WTC11 (cell line): ENCODE measurements around the gene CDK5. TPM values are rescaled to one million over a fixed set of nuclear protein-coding genes. Genes with fewer than 3 reads are reported as not detected.

Source experiments
- ATAC-seq: fragments of 200-7000 bp; cut with Tn5 transposase; 2 replicates; pipeline ENCODE4 v1.10.0; 2021; ENCODE audit warnings: mild to moderate bottlenecking, moderate library complexity
- CTCF ChIA-PET: fragments of 300-600 bp; sonication (Branson Sonifier 250); formaldehyde crosslinking; loops from one replicate; lab custom pipeline; 2021; ENCODE audit warnings: antibody characterized with exemption; lab: Charles Lee
- POLR2A ChIA-PET: fragments of 350-600 bp; sonication (Branson Sonifier 250); formaldehyde crosslinking; loops from one replicate; lab custom pipeline; 2021; ENCODE audit warnings: antibody characterized with exemption; lab: Charles Lee
- DNase-seq: peaks from one replicate; pipeline ENCODE4 v3.0.0; 2021; ENCODE audit warnings: low spot score
- H3K27ac Mint-ChIP-seq: 2 replicates; pipeline ENCODE4 v1.8.0; 2021; ENCODE audit warnings: mixed read lengths
- H3K27me3 Mint-ChIP-seq: 2 replicates; pipeline ENCODE4 v1.8.0; 2021; ENCODE audit warnings: low read depth, mild to moderate bottlenecking, moderate library complexity, mixed read lengths
- H3K36me3 Mint-ChIP-seq: 2 replicates; pipeline ENCODE4 v1.8.0; 2021; ENCODE audit warnings: mixed read lengths
- H3K4me1 Mint-ChIP-seq: 2 replicates; pipeline ENCODE4 v1.8.0; 2022; ENCODE audit warnings: mixed read lengths
- H3K4me3 Mint-ChIP-seq: 2 replicates; pipeline ENCODE4 v1.8.0; 2021; ENCODE audit warnings: mild to moderate bottlenecking, moderate library complexity, mixed read lengths
- H3K9me3 Mint-ChIP-seq: 2 replicates; pipeline ENCODE4 v1.8.0; 2021; ENCODE audit warnings: mixed read lengths
- AR ChIP-seq: fragments of 250-450 bp; sonication (Bioruptor Pico); IDR thresholded peaks from 2 replicates; pipeline ENCODE4 v1.9.0; 2021; ENCODE audit warnings: mild to moderate bottlenecking
- ARID4B ChIP-seq: sonication (generic); formaldehyde crosslinking; IDR thresholded peaks from 2 replicates; pipeline ENCODE4 v1.8.0; 2023; ENCODE audit warnings: missing genetic modification reagents, mild to moderate bottlenecking, borderline replicate concordance
- ATF1 ChIP-seq: sonication (generic); formaldehyde crosslinking; IDR thresholded peaks from 2 replicates; pipeline ENCODE4 v1.8.1; 2023; ENCODE audit warnings: mild to moderate bottlenecking, moderate library complexity, missing genetic modification reagents
- CTCF ChIP-seq: fragments of 200-600 bp; IDR thresholded peaks from 2 replicates; pipeline ENCODE4 v1.8.0; 2022; ENCODE audit warnings: antibody characterized with exemption
- E2F1 ChIP-seq: sonication (generic); formaldehyde crosslinking; IDR thresholded peaks from 2 replicates; pipeline ENCODE4 v1.8.0; 2022; ENCODE audit warnings: mild to moderate bottlenecking, missing genetic modification reagents
- ESRRA ChIP-seq: sonication (generic); formaldehyde crosslinking; IDR thresholded peaks from 2 replicates; pipeline ENCODE4 v1.8.1; 2022; ENCODE audit warnings: mild to moderate bottlenecking, missing genetic modification reagents, borderline replicate concordance
- ETV6 ChIP-seq: sonication (generic); formaldehyde crosslinking; IDR thresholded peaks from 2 replicates; pipeline ENCODE4 v1.8.1; 2022; ENCODE audit warnings: mild to moderate bottlenecking, missing genetic modification reagents
- GABPB1 ChIP-seq: sonication (generic); formaldehyde crosslinking; IDR thresholded peaks from 2 replicates; pipeline ENCODE4 v1.8.1; 2023; ENCODE audit warnings: mild to moderate bottlenecking, missing genetic modification reagents
- HMGA2 ChIP-seq: fragments of 250-450 bp; sonication (Bioruptor Pico); IDR thresholded peaks from 2 replicates; pipeline ENCODE4 v1.4.0; 2021; ENCODE audit warnings: mild to moderate bottlenecking, moderate library complexity
- JUN ChIP-seq: sonication (generic); formaldehyde crosslinking; IDR thresholded peaks from 2 replicates; pipeline ENCODE4 v1.8.0; 2023; ENCODE audit warnings: mild to moderate bottlenecking, missing genetic modification reagents
- OVOL2 ChIP-seq: fragments of 250-450 bp; sonication (Bioruptor Pico); IDR thresholded peaks from 2 replicates; pipeline ENCODE4 v1.9.0; 2021; ENCODE audit warnings: mild to moderate bottlenecking, borderline replicate concordance
- PRDM15 ChIP-seq: sonication (generic); formaldehyde crosslinking; IDR thresholded peaks from 2 replicates; pipeline ENCODE4 v1.8.0; 2022; ENCODE audit warnings: missing genetic modification reagents
- PRRX2 ChIP-seq: fragments of 250-450 bp; sonication (Bioruptor Pico); IDR thresholded peaks from 2 replicates; pipeline ENCODE4 v1.8.0; 2021; ENCODE audit warnings: mild to moderate bottlenecking
- SMAD4 ChIP-seq: sonication (generic); formaldehyde crosslinking; IDR thresholded peaks from 2 replicates; pipeline ENCODE4 v1.8.0; 2022; ENCODE audit warnings: mild to moderate bottlenecking, missing genetic modification reagents
- TCF7 ChIP-seq: sonication (generic); formaldehyde crosslinking; IDR thresholded peaks from 2 replicates; pipeline ENCODE4 v1.8.0; 2022; ENCODE audit warnings: mild to moderate bottlenecking, low read depth, missing genetic modification reagents, moderate library complexity
- TEAD4 ChIP-seq: sonication (generic); formaldehyde crosslinking; IDR thresholded peaks from 2 replicates; pipeline ENCODE4 v1.8.0; 2022; ENCODE audit warnings: mild to moderate bottlenecking, missing genetic modification reagents
- ZNF121 ChIP-seq: sonication (generic); formaldehyde crosslinking; IDR thresholded peaks from 2 replicates; pipeline ENCODE4 v1.8.0; 2023; ENCODE audit warnings: missing genetic modification reagents
- ZNF138 ChIP-seq: sonication (generic); formaldehyde crosslinking; conservative IDR thresholded peaks from 2 replicates; pipeline ENCODE4 v1.8.1; 2022; ENCODE audit warnings: mild to moderate bottlenecking, moderate library complexity, missing genetic modification reagents
- ZNF232 ChIP-seq: sonication (generic); formaldehyde crosslinking; IDR thresholded peaks from 2 replicates; pipeline ENCODE4 v1.8.0; 2022; ENCODE audit warnings: mild to moderate bottlenecking, missing genetic modification reagents
- ZNF263 ChIP-seq: sonication (generic); formaldehyde crosslinking; IDR thresholded peaks from 2 replicates; pipeline ENCODE4 v1.8.1; 2022; ENCODE audit warnings: low read depth, mild to moderate bottlenecking, moderate library complexity, missing genetic modification reagents
- ZNF317 ChIP-seq: sonication (generic); formaldehyde crosslinking; IDR thresholded peaks from 2 replicates; pipeline ENCODE4 v1.8.1; 2023; ENCODE audit warnings: low read depth, mild to moderate bottlenecking, moderate library complexity, missing genetic modification reagents, borderline replicate concordance
- total RNA-seq: library from RNA; stranded (reverse); gene quantifications from 3 replicates; pipeline ENCODE4 v1.2.3, GENCODE V29; 2021

Gene CDK5
- total RNA-seq, 1 experiment from 2014 or later = 27.8 TPM

GRCh38 chr7:151017953-151018420, 39.7 kb downstream of the CDK5 start (continued):
- TF ChIP-seq ARID4B (CRISPR knock-in tag) (0 out of 2 replicates have a peak, but pooled peaks have one; percentile 95), ATF1 (CRISPR knock-in tag) (0 out of 2 replicates have a peak, but pooled peaks have one; percentile 5), HMGA2 (no peak)

GRCh38 chr7:151017370-151017952, 40.2 kb downstream of the CDK5 start:
- TF ChIP-seq PRRX2 (CRISPR knock-in tag) = no peak
- TF ChIP-seq ZNF263 (CRISPR knock-in tag) = no peak
- TF ChIP-seq CTCF = no peak
- no peak; the same call in 1 of the 2 replicates for TF ChIP-seq ZNF121 (CRISPR knock-in tag)
- TF ChIP-seq TEAD4 = no peak
- TF ChIP-seq ETV6 (CRISPR knock-in tag) = no peak
- TF ChIP-seq SMAD4 (CRISPR knock-in tag) = no peak
- no peak for TF ChIP-seq E2F1
- TF ChIP-seq ZNF138 = no peak
- no peak for TF ChIP-seq TCF7
- no peak for TF ChIP-seq AR
- TF ChIP-seq PRDM15 = no peak
- no peak for TF ChIP-seq ZNF232 (CRISPR knock-in tag)
- no peak for TF ChIP-seq GABPB1 (CRISPR knock-in tag)
- no peak for TF ChIP-seq ESRRA (CRISPR knock-in tag)
- TF ChIP-seq JUN = no peak
- TF ChIP-seq OVOL2 (CRISPR knock-in tag) = no peak
- no peak for TF ChIP-seq ATF1 (CRISPR knock-in tag)
- no peak for TF ChIP-seq ZNF317
- TF ChIP-seq, all 79 proteins: peak for 0
- Mint-ChIP-seq H3K9me3 (no peaks in the 10 kb centered on the region), H3K27me3 (peaks cover 82% of the 10 kb centered on the region), H3K4me1 (peaks cover 43% of the 10 kb centered on the region), H3K27ac (no peak overlapping the region), H3K36me3 (no peaks in the 10 kb centered on the region), H3K4me3 (peak overlapping the region; percentile 68)
- POLR2A ChIA-PET = interaction anchor here (0.9 kb wide), 1 partner anchor 25 kb away, joined by 3 read pairs; no protein-coding TSS in a partner anchor
- no peak for DNase-seq
- CTCF ChIA-PET = interaction anchor here (0.5 to 6.3 kb wide), 32 partner anchors 9 to 210 kb away, joined by 3 to 112 read pairs (median 8); partner anchors contain the start of genes ABCB8, ABCF2, AOC1 and CDK5
- ATAC-seq = no peak
